Memory B cell (primary cell): Measurements from ENCODE around the gene S100G.
"Not testable (repeated sequence)": the region's sequence is repeated elsewhere in the genome, so short reads cannot be mapped to it uniquely, and the experiment has no call there.

Experiments used
- ATAC-seq: fragments of 150-1000 bp; cut with Tn5 transposase; 2 replicates; pipeline ENCODE4 v1.10.0; 2021; ENCODE audit warnings: low read depth, mild to moderate bottlenecking, moderate library complexity
- DNase-seq, 2 donors: peaks; one replicate each; pipeline ENCODE4 v3.0.0; 2022; ENCODE audit warnings: low spot score in 2 of 2
- H3K27ac Mint-ChIP-seq: one replicate; pipeline ENCODE4 v1.8.0; 2022; ENCODE audit warnings: mild to moderate bottlenecking, moderate library complexity, mixed read lengths
- H3K27me3 Mint-ChIP-seq: one replicate; pipeline ENCODE4 v1.8.0; 2022; ENCODE audit warnings: mixed read lengths
- H3K36me3 Mint-ChIP-seq: one replicate; pipeline ENCODE4 v1.8.0; 2022; ENCODE audit warnings: mild to moderate bottlenecking, mixed read lengths
- H3K4me1 Mint-ChIP-seq: one replicate; pipeline ENCODE4 v1.8.0; 2022; ENCODE audit warnings: mixed read lengths
- H3K4me3 Mint-ChIP-seq: one replicate; pipeline ENCODE4 v1.8.0; 2022; ENCODE audit warnings: mild to moderate bottlenecking, moderate library complexity, mixed read lengths
- H3K9me3 Mint-ChIP-seq: one replicate; pipeline ENCODE4 v1.8.0; 2022; ENCODE audit warnings: mixed read lengths

The S100G gene, protein sequence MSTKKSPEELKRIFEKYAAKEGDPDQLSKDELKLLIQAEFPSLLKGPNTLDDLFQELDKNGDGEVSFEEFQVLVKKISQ

DNA sequence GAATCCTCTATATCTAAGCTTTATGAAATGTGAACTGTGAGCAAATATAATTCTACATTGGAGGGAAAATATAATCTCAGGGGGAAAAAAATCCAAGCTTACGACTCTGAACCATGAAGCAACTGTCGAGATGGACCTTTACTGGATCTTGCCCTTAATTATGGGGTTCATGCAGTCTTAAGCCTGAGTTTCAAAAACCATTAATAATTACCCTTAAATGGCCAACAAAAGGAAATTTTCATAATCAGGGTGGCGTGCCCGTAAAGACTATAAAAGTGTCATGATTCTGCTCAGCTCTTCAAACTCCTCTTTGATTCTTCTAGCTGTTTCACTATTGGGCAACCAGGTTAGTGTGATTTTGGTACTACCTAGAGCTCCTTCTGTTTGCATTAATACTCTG is at the start of gene S100G:
S100G (plus strand) TSS at position 301 of the 400 bp plus-strand sequence. CDS start 849 bp downstream, outside the sequence.
- Mint-ChIP-seq H3K36me3 (peaks cover 9% of the 10 kb centered on the region), H3K4me1 (no peaks in the 10 kb centered on the region), H3K27ac (no peak within 1 kb of the TSS), H3K27me3 (no peaks in the 10 kb centered on the region), H3K4me3 (no peak within 1 kb of the TSS), H3K9me3 (no peaks in the 10 kb centered on the region)
- ATAC-seq, result no peak
- no peak for DNase-seq

DNA sequence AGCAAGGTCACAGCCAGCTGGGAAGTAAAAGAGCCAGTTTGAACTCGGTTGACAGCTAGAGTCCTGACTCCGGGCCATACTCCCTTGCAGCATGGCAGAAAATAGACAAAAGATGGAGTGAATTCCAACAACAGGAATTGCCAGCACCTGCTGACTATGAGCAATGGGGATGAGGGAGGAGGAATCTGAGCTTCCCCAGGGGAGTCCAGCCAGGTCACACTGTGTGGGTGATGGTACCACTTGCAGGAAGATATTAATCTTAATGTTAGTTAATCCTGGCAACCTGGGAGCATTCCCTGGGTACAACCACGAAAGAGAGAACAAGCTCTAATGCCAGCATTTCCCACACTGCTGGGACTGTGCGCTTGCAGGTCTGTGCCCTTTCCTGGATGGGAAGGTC is 48.1 kb upstream of the S100G start:
- peaks cover 5% of the 10 kb centered on the region for H3K4me1 Mint-ChIP-seq
- peaks cover 9% of the 10 kb centered on the region for H3K36me3 Mint-ChIP-seq
- ATAC-seq, result no peak
- H3K27ac Mint-ChIP-seq, result no peak overlapping the region
- no peak for DNase-seq
- H3K4me3 Mint-ChIP-seq, result no peak overlapping the region
- no peaks in the 10 kb centered on the region for H3K9me3 Mint-ChIP-seq
- H3K27me3 Mint-ChIP-seq, result no peaks in the 10 kb centered on the region

DNA sequence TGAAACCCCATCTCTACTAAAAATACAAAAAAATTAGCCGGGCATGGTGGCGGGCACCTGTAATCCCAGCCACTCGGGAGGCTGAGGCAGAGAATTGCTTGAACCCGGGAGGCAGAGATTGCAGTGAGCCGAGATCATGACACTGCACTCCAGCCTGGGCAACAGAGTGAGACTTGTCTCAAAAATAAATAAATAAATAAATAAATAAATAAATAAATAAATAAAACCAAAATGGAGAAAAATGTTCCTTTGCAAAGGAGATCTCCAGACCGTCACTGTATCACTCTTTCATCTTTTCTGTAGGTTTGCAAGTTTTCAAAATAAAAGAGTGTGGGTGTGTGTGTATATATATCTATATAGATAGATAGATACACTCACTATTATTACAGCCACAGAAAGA is 46.7 kb upstream of the S100G start:
- not testable (repeated sequence) for H3K27me3 Mint-ChIP-seq, H3K4me3 Mint-ChIP-seq, ATAC-seq, DNase-seq, H3K9me3 Mint-ChIP-seq, H3K4me1 Mint-ChIP-seq, H3K27ac Mint-ChIP-seq, H3K36me3 Mint-ChIP-seq

DNA sequence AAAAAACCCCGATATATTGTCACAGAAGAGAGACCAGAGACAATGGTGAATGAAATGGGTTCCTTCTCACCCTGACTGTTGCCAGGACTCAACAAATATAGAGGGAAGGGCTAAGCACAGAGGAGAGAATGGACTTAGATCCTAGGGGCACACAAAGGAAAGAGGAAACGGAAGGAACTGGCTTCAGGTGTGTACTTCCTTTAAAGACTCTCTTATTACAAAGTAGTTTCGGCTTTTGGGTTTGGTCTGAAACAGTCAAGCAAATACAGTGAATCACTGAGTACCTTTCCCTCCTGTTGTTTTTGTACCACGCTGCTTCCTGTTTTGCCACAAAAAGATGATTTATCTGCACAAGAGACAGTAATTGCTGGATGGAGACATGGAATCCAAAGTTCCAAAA is 46.1 kb upstream of the S100G start:
- no peaks in the 10 kb centered on the region for H3K27me3 Mint-ChIP-seq
- peak overlapping the region; percentile 24 for H3K27ac Mint-ChIP-seq
- no peaks in the 10 kb centered on the region for H3K9me3 Mint-ChIP-seq
- H3K4me3 Mint-ChIP-seq, result peak overlapping the region; percentile 7
- DNase-seq (no peak), ATAC-seq (no peak)
- H3K36me3 Mint-ChIP-seq, result peaks cover 7% of the 10 kb centered on the region
- H3K4me1 Mint-ChIP-seq, result peaks cover 5% of the 10 kb centered on the region

DNA sequence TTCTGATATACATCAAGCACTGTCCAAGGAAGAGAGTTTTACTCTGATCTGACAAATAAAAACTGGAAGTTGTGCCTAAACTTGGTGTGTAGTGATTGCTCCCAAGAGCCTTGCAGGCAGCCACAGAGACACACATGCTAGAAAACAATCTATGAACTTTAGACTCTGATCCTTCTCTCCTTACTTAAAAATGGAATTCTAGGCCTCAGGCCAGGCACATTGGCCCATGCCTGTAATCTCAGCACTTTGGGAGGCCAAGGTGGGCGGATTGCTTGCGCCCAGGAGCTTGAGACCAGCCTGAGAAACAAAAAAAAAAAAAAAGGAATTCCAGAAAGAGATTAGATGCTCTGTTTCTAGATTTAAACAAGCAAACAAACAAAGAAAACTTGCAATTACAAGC is 45.6 kb upstream of the S100G start:
- no peak overlapping the region for H3K4me3 Mint-ChIP-seq
- no peaks in the 10 kb centered on the region for H3K9me3 Mint-ChIP-seq
- peaks cover 7% of the 10 kb centered on the region for H3K36me3 Mint-ChIP-seq
- ATAC-seq (no peak), DNase-seq (no peak)
- H3K27me3 Mint-ChIP-seq, result no peaks in the 10 kb centered on the region
- peaks cover 5% of the 10 kb centered on the region for H3K4me1 Mint-ChIP-seq
- peak overlapping the region; percentile 24 for H3K27ac Mint-ChIP-seq

DNA sequence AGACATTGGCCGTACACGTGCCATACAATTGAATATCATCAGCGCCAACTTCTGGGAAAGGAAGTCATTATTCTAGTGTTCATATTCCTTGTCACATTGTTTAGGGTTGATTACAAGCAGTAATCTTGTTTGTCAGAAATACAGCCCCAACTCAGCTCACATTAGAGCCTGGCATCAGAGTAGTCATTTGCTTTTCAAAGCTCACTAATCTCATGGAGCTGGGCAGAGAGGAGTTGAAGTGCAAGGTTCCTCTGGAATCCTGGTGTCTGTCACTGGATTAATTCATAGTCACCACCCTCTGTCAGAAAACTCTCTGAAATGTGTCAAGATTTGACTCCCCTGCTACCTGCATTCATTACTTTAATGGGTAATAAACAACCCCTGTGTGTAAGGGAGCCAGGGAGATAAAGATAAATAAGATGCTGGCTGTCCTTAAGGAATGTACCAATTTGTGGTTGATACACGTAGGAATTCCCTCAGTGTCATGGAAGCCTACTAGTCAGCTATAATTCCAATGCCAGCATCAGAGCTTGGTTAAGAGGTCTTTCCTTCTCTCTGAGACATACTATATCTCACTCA is 43.7 kb upstream of the S100G start:
- ATAC-seq (no peak), DNase-seq (no peak)
- H3K36me3 Mint-ChIP-seq, result peaks cover 9% of the 10 kb centered on the region
- no peaks in the 10 kb centered on the region for H3K27me3 Mint-ChIP-seq
- no peak overlapping the region for H3K4me3 Mint-ChIP-seq
- H3K27ac Mint-ChIP-seq, result no peak overlapping the region
- H3K9me3 Mint-ChIP-seq, result no peaks in the 10 kb centered on the region
- H3K4me1 Mint-ChIP-seq, result peaks cover 5% of the 10 kb centered on the region

DNA sequence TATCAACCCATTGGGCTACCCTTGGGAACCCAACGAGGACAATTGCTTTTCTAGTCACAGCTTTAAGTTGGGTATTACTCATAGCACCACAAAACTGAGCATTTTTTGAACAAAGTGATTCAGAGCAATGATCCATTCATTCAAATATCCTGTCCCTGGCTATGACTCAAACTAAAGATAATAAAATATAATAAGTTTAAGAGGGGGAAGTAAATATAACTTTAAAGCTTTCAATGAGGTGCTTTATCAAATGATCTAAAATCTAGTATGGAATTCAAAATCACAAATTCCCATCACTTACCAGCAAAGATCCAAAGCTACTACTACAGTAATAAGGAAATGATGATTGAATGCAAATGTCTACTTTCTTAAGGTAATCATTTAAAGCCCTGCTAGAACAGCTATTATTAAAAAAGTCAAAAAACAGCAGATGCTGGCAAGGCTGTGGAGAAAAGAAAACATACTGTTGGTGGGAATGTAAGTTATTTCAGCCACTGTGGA is 39.8 kb upstream of the S100G start:
- H3K9me3 Mint-ChIP-seq, result no peaks in the 10 kb centered on the region
- no peak overlapping the region for H3K27ac Mint-ChIP-seq
- ATAC-seq (no peak), DNase-seq (no peak)
- no peaks in the 10 kb centered on the region for H3K27me3 Mint-ChIP-seq
- H3K4me1 Mint-ChIP-seq, result no peaks in the 10 kb centered on the region
- H3K36me3 Mint-ChIP-seq, result peaks cover 14% of the 10 kb centered on the region
- H3K4me3 Mint-ChIP-seq, result no peak overlapping the region

DNA sequence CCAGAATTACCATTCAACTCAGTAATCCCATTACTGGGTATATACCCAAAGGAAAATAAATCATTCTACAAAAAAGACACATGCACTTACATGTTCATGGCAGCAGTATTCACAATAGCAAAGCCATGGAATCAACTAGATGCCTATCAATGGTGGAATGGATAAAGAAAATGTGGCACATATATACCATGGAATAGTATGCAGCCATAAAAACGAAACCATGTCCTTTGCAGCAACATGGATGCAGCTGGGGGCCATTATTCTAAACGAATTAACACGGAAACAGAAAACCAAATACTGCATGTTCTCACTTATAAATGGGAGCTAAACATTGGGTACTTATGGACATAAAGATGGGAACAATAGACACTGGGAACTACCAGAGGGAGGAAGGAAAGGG is 39.3 kb upstream of the S100G start:
- not testable (repeated sequence) for ATAC-seq, H3K4me3 Mint-ChIP-seq, H3K27ac Mint-ChIP-seq, H3K4me1 Mint-ChIP-seq, DNase-seq, H3K27me3 Mint-ChIP-seq, H3K9me3 Mint-ChIP-seq
- H3K36me3 Mint-ChIP-seq, result peaks cover 14% of the 10 kb centered on the region

DNA sequence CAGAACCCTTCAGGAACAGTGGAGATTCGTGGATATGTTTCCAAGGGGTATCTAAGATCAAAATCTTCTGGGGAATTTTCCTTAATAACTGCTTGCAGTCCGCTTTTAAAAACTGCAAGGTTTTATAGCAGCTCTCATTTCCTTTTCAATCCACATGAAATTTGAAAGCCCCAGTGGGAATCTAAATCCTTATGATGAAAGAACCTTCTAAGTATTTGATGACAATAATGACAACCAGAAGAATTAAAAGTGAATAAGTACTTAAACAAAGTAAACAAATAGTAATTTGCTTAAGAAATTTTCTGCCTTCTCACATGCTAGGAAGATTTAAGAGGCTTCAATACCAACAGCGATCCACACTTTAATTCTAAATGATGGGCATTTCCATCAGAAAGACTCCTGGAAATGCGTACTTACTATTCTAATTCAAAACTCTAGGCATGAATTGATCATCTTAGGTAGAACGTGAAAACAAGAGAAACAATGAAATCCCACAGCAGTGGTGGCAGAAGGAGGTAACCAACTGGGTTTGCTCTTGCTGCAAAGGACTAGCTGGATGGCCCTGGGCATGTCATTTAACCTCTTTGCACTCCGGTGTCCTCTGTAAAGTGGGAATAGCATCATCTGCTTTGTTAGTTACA is 37.6 kb upstream of the S100G start:
- Mint-ChIP-seq H3K27ac (no peak overlapping the region), H3K9me3 (no peaks in the 10 kb centered on the region), H3K4me3 (no peak overlapping the region), H3K36me3 (peaks cover 16% of the 10 kb centered on the region), H3K27me3 (no peaks in the 10 kb centered on the region), H3K4me1 (no peaks in the 10 kb centered on the region)
- DNase-seq (no peak), ATAC-seq (no peak)

DNA sequence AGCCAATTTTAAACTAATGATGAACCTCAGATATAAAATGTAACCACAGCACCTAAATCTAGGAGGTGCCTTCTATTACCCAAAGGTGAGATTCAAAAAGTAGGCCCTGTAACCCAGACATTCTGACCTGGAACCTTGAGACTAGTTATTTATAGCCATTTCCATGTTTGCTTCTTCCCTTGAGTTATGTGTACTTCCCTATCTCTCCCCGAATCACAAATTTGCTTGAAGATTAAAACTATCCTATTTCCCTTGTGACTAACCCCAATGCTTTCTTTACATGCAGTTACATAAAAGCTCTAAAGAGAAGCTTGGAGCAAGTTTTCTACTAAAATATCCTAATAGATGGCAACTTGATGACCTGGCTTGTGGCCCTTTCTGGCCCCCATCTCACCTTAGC is 32.6 kb upstream of the S100G start:
- H3K4me1 Mint-ChIP-seq, result no peaks in the 10 kb centered on the region
- no peak for DNase-seq
- no peaks in the 10 kb centered on the region for H3K27me3 Mint-ChIP-seq
- ATAC-seq, result no peak
- no peaks in the 10 kb centered on the region for H3K9me3 Mint-ChIP-seq
- no peak overlapping the region for H3K27ac Mint-ChIP-seq
- H3K36me3 Mint-ChIP-seq, result peaks cover 26% of the 10 kb centered on the region
- H3K4me3 Mint-ChIP-seq, result no peak overlapping the region

DNA sequence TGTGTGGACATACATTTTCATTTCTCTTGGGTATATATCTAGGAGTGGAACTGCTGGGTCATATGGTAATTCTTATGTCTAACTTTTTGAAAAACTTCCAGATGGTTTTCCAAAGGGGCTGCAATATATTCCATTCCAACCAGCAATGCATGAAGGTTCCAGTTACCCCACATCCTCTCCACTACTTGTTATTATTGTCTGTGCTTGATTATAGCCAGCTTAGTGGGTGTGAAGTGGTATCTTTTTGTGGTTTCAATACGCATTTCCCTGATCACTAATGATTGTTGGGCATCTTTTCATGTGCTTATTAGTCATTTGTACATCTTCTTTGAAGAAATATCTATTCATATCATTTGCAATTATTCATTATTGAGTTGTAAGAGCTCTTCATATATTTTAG is 31.5 kb upstream of the S100G start:
- Mint-ChIP-seq H3K27me3 (no peaks in the 10 kb centered on the region), H3K9me3 (no peaks in the 10 kb centered on the region), H3K36me3 (peaks cover 21% of the 10 kb centered on the region), H3K4me3 (no peak overlapping the region), H3K27ac (no peak overlapping the region), H3K4me1 (no peaks in the 10 kb centered on the region)
- DNase-seq, result no peak
- ATAC-seq, result no peak

DNA sequence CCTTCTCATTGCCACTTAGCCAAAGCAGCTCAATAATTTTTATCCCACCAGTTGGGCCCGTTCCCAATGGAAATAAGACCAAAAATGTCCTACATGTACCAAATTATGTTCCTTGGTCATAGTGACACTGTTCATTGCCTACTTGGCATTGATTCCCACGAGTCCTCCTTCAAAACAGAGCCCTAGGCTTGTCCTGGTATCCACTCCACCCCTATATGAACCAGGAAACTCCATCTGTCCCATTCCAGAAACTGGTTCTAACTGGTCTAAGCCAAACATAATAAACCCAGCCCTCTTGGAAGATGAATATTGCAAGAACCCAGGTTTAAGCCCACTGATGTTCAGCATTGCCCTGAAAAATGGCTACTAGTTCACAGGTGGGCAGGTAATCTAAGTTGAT is 30.9 kb upstream of the S100G start:
- no peaks in the 10 kb centered on the region for H3K27me3 Mint-ChIP-seq
- no peaks in the 10 kb centered on the region for H3K9me3 Mint-ChIP-seq
- no peak for DNase-seq
- no peak for ATAC-seq
- no peak overlapping the region for H3K27ac Mint-ChIP-seq
- H3K4me1 Mint-ChIP-seq, result no peaks in the 10 kb centered on the region
- H3K36me3 Mint-ChIP-seq, result peaks cover 18% of the 10 kb centered on the region
- no peak overlapping the region for H3K4me3 Mint-ChIP-seq

DNA sequence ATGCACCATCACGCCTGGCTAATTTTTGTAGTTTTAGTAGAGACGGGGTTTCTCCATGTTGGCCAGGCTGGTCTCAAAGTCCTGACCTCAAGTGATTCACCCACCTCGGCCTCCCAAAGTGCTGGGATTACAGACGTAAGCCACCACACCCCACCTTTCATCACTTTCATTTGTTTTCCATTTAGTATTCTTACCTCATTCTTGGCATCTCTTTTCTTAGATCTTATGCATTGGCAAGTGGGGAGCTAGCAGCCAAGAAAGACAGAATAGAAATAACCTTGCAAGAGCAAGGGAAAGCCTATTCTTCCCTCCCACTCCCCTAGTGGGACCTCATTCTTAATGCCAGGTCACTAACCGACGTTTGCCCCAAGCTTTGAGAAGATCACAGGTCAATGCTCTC is 21.4 kb upstream of the S100G start:
- H3K4me3 Mint-ChIP-seq, H3K4me1 Mint-ChIP-seq, H3K27ac Mint-ChIP-seq, H3K27me3 Mint-ChIP-seq, DNase-seq, ATAC-seq, H3K9me3 Mint-ChIP-seq: not testable (repeated sequence)
- peaks cover 11% of the 10 kb centered on the region for H3K36me3 Mint-ChIP-seq

DNA sequence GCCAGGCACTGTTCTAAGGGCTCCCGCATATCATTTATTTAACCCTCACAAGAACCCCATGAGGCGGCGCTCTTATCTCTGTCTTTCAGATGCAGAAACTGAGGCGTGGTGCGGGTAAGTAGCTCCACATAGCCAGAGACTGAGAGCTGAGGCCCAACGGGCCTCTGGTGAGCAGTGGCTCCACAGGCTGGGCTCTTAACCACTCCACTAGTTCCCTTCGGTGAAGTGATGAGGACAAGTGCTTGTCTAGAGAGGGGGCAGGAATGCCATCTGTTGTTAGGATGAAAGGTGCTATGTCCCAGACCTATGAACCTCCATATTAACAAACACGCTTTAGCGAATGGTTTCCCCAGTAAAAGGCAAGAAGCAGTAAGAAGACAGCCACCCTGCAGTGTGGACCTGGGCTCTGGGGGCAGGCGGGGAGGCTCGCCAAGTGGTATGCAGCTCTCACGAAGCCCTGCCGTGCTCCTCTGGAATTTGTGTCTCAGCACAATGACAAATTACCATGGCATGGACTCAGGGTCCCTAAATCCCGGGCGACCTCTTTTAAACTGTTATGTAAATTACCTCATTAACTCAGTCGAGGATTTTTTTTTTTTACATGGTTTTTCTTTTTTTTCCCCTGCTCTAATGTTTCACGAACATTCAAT is 20.9 kb upstream of the S100G start:
- no peaks in the 10 kb centered on the region for H3K4me1 Mint-ChIP-seq
- no peak for ATAC-seq
- H3K36me3 Mint-ChIP-seq, result peaks cover 11% of the 10 kb centered on the region
- H3K9me3 Mint-ChIP-seq, result no peaks in the 10 kb centered on the region
- H3K4me3 Mint-ChIP-seq, result no peak overlapping the region
- H3K27me3 Mint-ChIP-seq, result no peaks in the 10 kb centered on the region
- no peak for DNase-seq
- no peak overlapping the region for H3K27ac Mint-ChIP-seq
